H1 (cell line): ENCODE data around the gene MINDY1. TPM values are rescaled to one million over a fixed set of nuclear protein-coding genes. Genes with fewer than 3 reads are reported as not detected.

Source experiments
- CTCF ChIA-PET: fragments of 300-600 bp; sonication (Branson Sonifier 250); formaldehyde crosslinking; loops from one replicate; lab custom pipeline; 2021; ENCODE audit not compliant: partially characterized antibody; lab: Charles Lee
- POLR2A ChIA-PET: fragments of 300-600 bp; sonication (Branson Sonifier 250); formaldehyde crosslinking; loops from one replicate; lab custom pipeline; 2021; ENCODE audit warnings: inconsistent platforms; ENCODE audit not compliant: partially characterized antibody; lab: Charles Lee
- DNase-seq, 2 experiments: peaks; one replicate each; pipeline versions ENCODE4 v3.0.0 to v3.0.0-alpha.2; 2010 to 2022; ENCODE audit warnings: low spot score in 2 of 2, low read depth in 1 of 2, mixed read lengths in 1 of 2
- FAIRE-seq: peaks from 2 replicates; lab custom pipeline; 2011; peaks lifted over from hg19 to GRCh38; lab: Jason Lieb, UNC
- H2AFZ ChIP-seq: 2 replicates; pipeline ENCODE4 v1.8.1; 2012; ENCODE audit warnings: low read length, inconsistent platforms
- H2AK5ac ChIP-seq: 2 replicates; pipeline ENCODE4 v1.6.1; 2013; ENCODE audit warnings: low read depth, low read length
- H2BK120ac ChIP-seq: replicated peaks from 2 replicates; pipeline ENCODE3; 2013; ENCODE audit warnings: low read depth, low read length, inconsistent platforms
- H2BK12ac ChIP-seq: 2 replicates; pipeline ENCODE4 v1.6.1; 2013; ENCODE audit warnings: low read depth, low read length
- H2BK15ac ChIP-seq: 2 replicates; pipeline ENCODE4 v1.6.1; 2013; ENCODE audit warnings: low read length
- H2BK20ac ChIP-seq: 2 replicates; pipeline ENCODE4 v1.6.1; 2013; ENCODE audit warnings: low read length
- H2BK5ac ChIP-seq: 2 replicates; pipeline ENCODE4 v1.6.1; 2013; ENCODE audit warnings: low read depth, low read length
- H3K14ac ChIP-seq: 2 replicates; pipeline ENCODE4 v1.6.1; 2013; ENCODE audit warnings: inconsistent platforms; ENCODE audit not compliant: insufficient read length
- H3K18ac ChIP-seq: 2 replicates; pipeline ENCODE4 v1.6.1; 2013; ENCODE audit warnings: low read length; ENCODE audit errors: extremely low read depth
- H3K23ac ChIP-seq: 2 replicates; pipeline ENCODE4 v1.6.1; 2013; ENCODE audit warnings: inconsistent platforms; ENCODE audit not compliant: insufficient read length
- H3K23me2 ChIP-seq: 2 replicates; pipeline ENCODE4 v1.6.1; 2013; ENCODE audit warnings: low read depth, low read length
- H3K27ac ChIP-seq: 2 replicates; pipeline ENCODE4 v1.6.1; 2011; ENCODE audit warnings: low read depth, low read length, inconsistent platforms
- H3K27me3 ChIP-seq, 4 experiments: replicated peaks in 1 of 4; 1 replicate in 1 of 4; 2 replicates in 3 of 4; pipeline versions ENCODE4 v1.6.1 to v1.8.1; 2011 to 2013; ENCODE audit warnings: low read length in 3 of 4, mild to moderate bottlenecking in 3 of 4, inconsistent platforms in 2 of 4, mixed read lengths in 2 of 4, moderate library complexity in 1 of 4; ENCODE audit not compliant: control insufficient read depth in 3 of 4, insufficient read depth in 3 of 4; ENCODE audit errors: extremely low read depth in 1 of 4
- H3K36me3 ChIP-seq, 4 experiments: 2 replicates each; pipeline versions ENCODE4 v1.6.1 to v1.8.1; 2011 to 2013; ENCODE audit warnings: mild to moderate bottlenecking in 4 of 4, low read length in 3 of 4, moderate library complexity in 2 of 4, control low read depth in 1 of 4, inconsistent platforms in 1 of 4; ENCODE audit not compliant: insufficient read depth in 4 of 4, control insufficient read depth in 2 of 4
- H3K4ac ChIP-seq: replicated peaks from 2 replicates; pipeline ENCODE3; 2013; ENCODE audit warnings: low read length, low read depth, mixed read lengths, inconsistent platforms; ENCODE audit not compliant: insufficient read length
- H3K4me1 ChIP-seq, 4 experiments: replicated peaks in 1 of 4; 1 replicate in 1 of 4; 2 replicates in 3 of 4; pipeline versions ENCODE4 v1.6.1 to v1.8.1; 2011 to 2013; ENCODE audit warnings: low read length in 3 of 4, inconsistent platforms in 2 of 4, mixed read lengths in 1 of 4; ENCODE audit not compliant: insufficient read depth in 4 of 4, control insufficient read depth in 3 of 4
- H3K4me2 ChIP-seq, 2 experiments: 2 replicates each; pipeline versions ENCODE4 v1.6.1 to v1.8.1; 2011 to 2013; ENCODE audit warnings: low read depth in 2 of 2, low read length in 2 of 2, control low read depth in 1 of 2, inconsistent platforms in 1 of 2, mild to moderate bottlenecking in 1 of 2; ENCODE audit not compliant: insufficient read depth in 1 of 2
- H3K4me3 ChIP-seq, 4 experiments: fragments of 200-600, 300-600 bp in 1 of 4; sonication (generic), shearing (Covaris generic), sonication (Bioruptor Twin) in 1 of 4; 2 replicates each; pipeline versions ENCODE4 v1.5.1 to v1.8.1; 2011 to 2016; ENCODE audit warnings: low read length in 4 of 4, low read depth in 3 of 4, control low read depth in 2 of 4, inconsistent platforms in 2 of 4, mild to moderate bottlenecking in 2 of 4, mixed read lengths in 1 of 4, moderate library complexity in 1 of 4; ENCODE audit not compliant: insufficient read depth in 2 of 4; ENCODE audit errors: extremely low read depth in 1 of 4
- H3K56ac ChIP-seq: replicated peaks from 2 replicates; pipeline ENCODE3; 2013; ENCODE audit warnings: low read depth, mild to moderate bottlenecking, mixed read lengths, low read length, inconsistent platforms; ENCODE audit not compliant: insufficient read length
- H3K79me1 ChIP-seq: 2 replicates; pipeline ENCODE4 v1.6.1; 2013; ENCODE audit warnings: low read depth, low read length, control low read depth
- H3K79me2 ChIP-seq, 2 experiments: 2 replicates each; pipeline versions ENCODE4 v1.6.1 to v1.8.1; 2012 to 2013; ENCODE audit warnings: low read length in 2 of 2, mild to moderate bottlenecking in 2 of 2, inconsistent platforms in 1 of 2; ENCODE audit not compliant: insufficient read depth in 2 of 2, control insufficient read depth in 1 of 2
- H3K9ac ChIP-seq, 4 experiments: replicated peaks in 1 of 4; 1 replicate in 1 of 4; 2 replicates in 3 of 4; pipeline versions ENCODE4 v1.6.1 to v1.8.1; 2011 to 2013; ENCODE audit warnings: low read depth in 3 of 4, low read length in 3 of 4, control low read depth in 2 of 4, mild to moderate bottlenecking in 2 of 4, moderate library complexity in 2 of 4, inconsistent platforms in 1 of 4; ENCODE audit errors: extremely low read depth in 1 of 4
- H3K9me3 ChIP-seq, 2 experiments: 2 replicates each; pipeline versions ENCODE4 v1.6.1 to v1.8.1; 2012 to 2013; ENCODE audit warnings: mild to moderate bottlenecking in 2 of 2, moderate library complexity in 2 of 2, control low read depth in 1 of 2, inconsistent platforms in 1 of 2, low read depth in 1 of 2, low read length in 1 of 2, mixed read lengths in 1 of 2; ENCODE audit not compliant: insufficient read depth in 2 of 2
- H4K20me1 ChIP-seq, 2 experiments: replicated peaks in 1 of 2; 2 replicates each; pipeline versions ENCODE3 to v1.8.1; 2011 to 2013; ENCODE audit warnings: inconsistent platforms in 2 of 2, low read length in 2 of 2, mild to moderate bottlenecking in 1 of 2; ENCODE audit not compliant: insufficient read depth in 2 of 2, control insufficient read depth in 1 of 2
- H4K5ac ChIP-seq: 2 replicates; pipeline ENCODE4 v1.6.1; 2013; ENCODE audit warnings: low read length, low read depth, mixed read lengths, inconsistent platforms; ENCODE audit not compliant: insufficient read length
- H4K8ac ChIP-seq: 2 replicates; pipeline ENCODE4 v1.8.0; 2013; ENCODE audit warnings: mild to moderate bottlenecking, moderate library complexity, low read length, inconsistent platforms; ENCODE audit not compliant: insufficient read depth; ENCODE audit errors: extremely low read depth
- H4K91ac ChIP-seq: replicated peaks from 2 replicates; pipeline ENCODE3; 2013; ENCODE audit warnings: low read length, mixed read lengths, inconsistent platforms; ENCODE audit not compliant: insufficient read length
- KDM5A ChIP-seq: fragments of 200-600 bp; IDR thresholded peaks from 2 replicates; pipeline ENCODE4 v1.7.1; 2012; ENCODE audit warnings: mild to moderate bottlenecking, low read length, inconsistent platforms, mixed read lengths
- SRF ChIP-seq: IDR thresholded peaks from 2 replicates; pipeline ENCODE4 v1.6.1; 2011; ENCODE audit warnings: mild to moderate bottlenecking, low read depth, low read length, moderate library complexity
- TCF12 ChIP-seq: IDR thresholded peaks from 2 replicates; pipeline ENCODE4 v1.6.1; 2011; ENCODE audit warnings: low read depth, mild to moderate bottlenecking, low read length
- WGBS, 2 experiments: shearing (Covaris generic) in 1 of 2; methylation state at CpG; one replicate each; pipeline versions ENCODE4 v1.1.6 to v1.1.7; 2013 to 2015; ENCODE audit warnings: low lambda C conversion rate in 2 of 2, mixed read lengths in 2 of 2, inconsistent platforms in 1 of 2, low coverage in 1 of 2, missing lambda C conversion rate in 1 of 2; ENCODE audit not compliant: insufficient replicate concordance in 2 of 2, insufficient coverage in 1 of 2, insufficient read length in 1 of 2; ENCODE audit errors: extremely low coverage in 1 of 2, missing lambda C conversion rate in 1 of 2; 5-methylcytosine and 5-hydroxymethylcytosine counted together
- polyA plus RNA-seq, 7 experiments: library from polyadenylated mRNA; depleted of rRNA in 3 of 7; stranded (reverse) in 5 of 7; unstranded in 2 of 7; fragments of >200 nt in 5 of 7; fragments of 200-250 nt in 2 of 7; gene quantifications; 1 replicate in 5 of 7; 2 replicates in 1 of 7; 4 replicates in 1 of 7; pipeline versions ENCODE4 v1.2.1 to v1.2.3, GENCODE V29; 2011 to 2013; ENCODE audit warnings: missing spikeins in 2 of 7, mixed read lengths in 2 of 7
- total RNA-seq: library from RNA; stranded (reverse); fragmentation: NEBNext Ultra II Directional; extraction: Animal tissue kit (Norgen Biotek cat#: 25700); gene quantifications from 2 replicates; pipeline ENCODE4 v1.2.1, GENCODE V29; 2021

MINDY1 gene
- total and polyA plus RNA-seq, 2 of the 8 experiments (the other 6 are each of a cell fraction or from before 2014, with no cell fraction given), result 10.3 to 11.4 TPM

- Histone ChIP-seq H3K14ac (no peak overlapping the region), H3K9me3 (no peaks in the 10 kb centered on the region), H2AFZ (no peak overlapping the region), H3K4me2 (no peak overlapping the region), H3K23ac (no peak overlapping the region), H2AK5ac (no peak overlapping the region), H3K27ac (no peak overlapping the region), H3K27me3 (no peaks in the 10 kb centered on the region), H4K5ac (no peak overlapping the region), H4K20me1 (no peaks in the 10 kb centered on the region), H3K56ac (no peak overlapping the region), H3K4me3 (no peak overlapping the region), H3K4ac (no peak overlapping the region), H2BK15ac (no peak overlapping the region), H3K4me1 (no peaks in the 10 kb centered on the region), H2BK12ac (no peak overlapping the region), H2BK120ac (no peak overlapping the region), H3K9ac (no peak overlapping the region), H3K23me2 (no peaks in the 10 kb centered on the region), H3K36me3 (peaks cover 2 to 20% (median 11%) of the 10 kb centered on the region in 4 experiments; a peak in 7 of 8 replicates), H2BK20ac (no peak overlapping the region), H4K91ac (no peak overlapping the region), H2BK5ac (no peak overlapping the region), H3K79me2 (no peaks in the 10 kb centered on the region), H4K8ac (peak overlapping the region; percentile 54; the same call in 1 of the 2 replicates), H3K79me1 (no peaks in the 10 kb centered on the region), H3K18ac (no peak overlapping the region)
- WGBS, 2 experiments, result 52% methylated on average over 6 of the region's 6 CpGs; no CpG with 5 or more reads in 1 of the 2 experiments
- peak; percentile 60 for FAIRE-seq
- peak; percentile 73 to 94 for DNase-seq
- POLR2A ChIA-PET, result interaction anchor here (0.6 to 1.9 kb wide), 8 partner anchors 18 to 101 kb away, joined by 3 to 14 read pairs (median 4); partner anchors contain the start of genes C1orf56 and MINDY1
- CTCF ChIA-PET, result interaction anchor here (0.5 to 3.1 kb wide), 35 partner anchors 10 to 370 kb away, joined by 3 to 33 read pairs (median 4); partner anchors contain the start of genes BNIPL, C1orf56, CDC42SE1 and GABPB2
- TF ChIP-seq TCF12 (no peak), KDM5A (no peak), SRF (no peak)
Measured at GRCh38 chr1:151024540-151025146, 17.9 kb upstream of the MINDY1 start.
